ENCODE measurements around the gene WFIKKN2.

DNA sequence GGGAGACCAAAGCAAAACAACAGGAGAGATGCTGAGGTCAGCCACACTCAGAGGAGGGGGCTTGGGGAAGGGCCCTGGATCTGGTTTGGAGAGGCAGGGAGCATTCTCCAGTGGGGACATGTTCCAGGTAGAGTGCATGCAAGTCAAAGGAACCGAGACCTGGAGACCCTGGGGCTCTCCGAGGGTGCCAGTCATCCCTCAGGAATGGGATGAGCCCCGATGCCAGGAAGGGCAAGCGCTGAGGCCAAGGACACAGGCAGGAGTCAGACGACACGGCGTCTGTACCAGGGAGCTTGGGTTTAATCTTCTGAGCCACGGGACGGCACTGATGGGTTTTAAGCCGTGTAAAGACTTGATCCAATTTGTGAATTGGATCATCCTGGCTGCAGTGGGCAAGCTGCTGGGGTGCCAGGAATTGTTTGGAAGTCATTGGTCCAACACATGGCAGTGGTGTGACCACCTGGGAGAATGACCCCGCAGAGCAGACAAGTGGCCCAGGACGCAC is 35.1 kb upstream of the WFIKKN2 start:
- TF ChIP-seq AGO1 (IDR thresholded peaks at IDR 0.05; ENCODE audit: low read depth, low read length, poor library complexity, severe bottlenecking) (no peak), NONO (IDR thresholded peaks at IDR 0.05) (no peak), NONO (CRISPR knock-in tag; conservative IDR thresholded peaks at IDR 0.05) (no peak), ZNF777 (CRISPR knock-in tag; IDR thresholded peaks at IDR 0.05) (no peak), EP300 (IDR thresholded peaks at IDR 0.05; ENCODE audit: low read depth in 2 of 2, low read length in 2 of 2) (no peak), EP300 (CRISPR knock-in tag; IDR thresholded peaks at IDR 0.05; ENCODE audit: borderline replicate concordance) (no peak), ZNF274 (CRISPR knock-in tag; IDR thresholded peaks at IDR 0.05) (no peak), JUN (CRISPR knock-in tag; IDR thresholded peaks at IDR 0.05) (no peak), ZNF350 (CRISPR knock-in tag; IDR thresholded peaks at IDR 0.05; ENCODE audit: borderline replicate concordance, low read depth) (no peak)
- TF ChIP-seq, protein P1, sequence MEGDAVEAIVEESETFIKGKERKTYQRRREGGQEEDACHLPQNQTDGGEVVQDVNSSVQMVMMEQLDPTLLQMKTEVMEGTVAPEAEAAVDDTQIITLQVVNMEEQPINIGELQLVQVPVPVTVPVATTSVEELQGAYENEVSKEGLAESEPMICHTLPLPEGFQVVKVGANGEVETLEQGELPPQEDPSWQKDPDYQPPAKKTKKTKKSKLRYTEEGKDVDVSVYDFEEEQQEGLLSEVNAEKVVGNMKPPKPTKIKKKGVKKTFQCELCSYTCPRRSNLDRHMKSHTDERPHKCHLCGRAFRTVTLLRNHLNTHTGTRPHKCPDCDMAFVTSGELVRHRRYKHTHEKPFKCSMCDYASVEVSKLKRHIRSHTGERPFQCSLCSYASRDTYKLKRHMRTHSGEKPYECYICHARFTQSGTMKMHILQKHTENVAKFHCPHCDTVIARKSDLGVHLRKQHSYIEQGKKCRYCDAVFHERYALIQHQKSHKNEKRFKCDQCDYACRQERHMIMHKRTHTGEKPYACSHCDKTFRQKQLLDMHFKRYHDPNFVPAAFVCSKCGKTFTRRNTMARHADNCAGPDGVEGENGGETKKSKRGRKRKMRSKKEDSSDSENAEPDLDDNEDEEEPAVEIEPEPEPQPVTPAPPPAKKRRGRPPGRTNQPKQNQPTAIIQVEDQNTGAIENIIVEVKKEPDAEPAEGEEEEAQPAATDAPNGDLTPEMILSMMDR (CRISPR knock-in tag; IDR thresholded peaks at IDR 0.05) = no peak
- TF ChIP-seq, protein P2, sequence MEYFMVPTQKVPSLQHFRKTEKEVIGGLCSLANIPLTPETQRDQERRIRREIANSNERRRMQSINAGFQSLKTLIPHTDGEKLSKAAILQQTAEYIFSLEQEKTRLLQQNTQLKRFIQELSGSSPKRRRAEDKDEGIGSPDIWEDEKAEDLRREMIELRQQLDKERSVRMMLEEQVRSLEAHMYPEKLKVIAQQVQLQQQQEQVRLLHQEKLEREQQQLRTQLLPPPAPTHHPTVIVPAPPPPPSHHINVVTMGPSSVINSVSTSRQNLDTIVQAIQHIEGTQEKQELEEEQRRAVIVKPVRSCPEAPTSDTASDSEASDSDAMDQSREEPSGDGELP (IDR thresholded peaks at IDR 0.05; ENCODE audit: borderline replicate concordance, low read depth) = no peak
- TF ChIP-seq, protein P3, sequence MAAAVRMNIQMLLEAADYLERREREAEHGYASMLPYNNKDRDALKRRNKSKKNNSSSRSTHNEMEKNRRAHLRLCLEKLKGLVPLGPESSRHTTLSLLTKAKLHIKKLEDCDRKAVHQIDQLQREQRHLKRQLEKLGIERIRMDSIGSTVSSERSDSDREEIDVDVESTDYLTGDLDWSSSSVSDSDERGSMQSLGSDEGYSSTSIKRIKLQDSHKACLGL (CRISPR knock-in tag; IDR thresholded peaks at IDR 0.05) = no peak
- TF ChIP-seq, protein P4, sequence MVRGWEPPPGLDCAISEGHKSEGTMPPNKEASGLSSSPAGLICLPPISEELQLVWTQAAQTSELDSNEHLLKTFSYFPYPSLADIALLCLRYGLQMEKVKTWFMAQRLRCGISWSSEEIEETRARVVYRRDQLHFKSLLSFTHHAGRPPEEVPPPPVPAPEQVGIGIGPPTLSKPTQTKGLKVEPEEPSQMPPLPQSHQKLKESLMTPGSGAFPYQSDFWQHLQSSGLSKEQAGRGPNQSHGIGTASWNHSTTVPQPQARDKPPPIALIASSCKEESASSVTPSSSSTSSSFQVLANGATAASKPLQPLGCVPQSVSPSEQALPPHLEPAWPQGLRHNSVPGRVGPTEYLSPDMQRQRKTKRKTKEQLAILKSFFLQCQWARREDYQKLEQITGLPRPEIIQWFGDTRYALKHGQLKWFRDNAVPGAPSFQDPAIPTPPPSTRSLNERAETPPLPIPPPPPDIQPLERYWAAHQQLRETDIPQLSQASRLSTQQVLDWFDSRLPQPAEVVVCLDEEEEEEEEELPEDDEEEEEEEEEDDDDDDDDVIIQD (CRISPR knock-in tag; IDR thresholded peaks at IDR 0.05; ENCODE audit: low read depth) = no peak
